Measurements from ENCODE around the gene MEX3B.

The MEX3B gene

GRCh38 chr15:82079736-82080135, 33.9 kb upstream of the MEX3B start:
- TF ChIP-seq ZNF112 (tag by site-specific recombination; IDR thresholded peaks at IDR 0.05) (no peak), ZNF776 (tag by site-specific recombination; IDR thresholded peaks at IDR 0.05; ENCODE audit: borderline replicate concordance) (no peak), ZNF354C (tag by site-specific recombination; IDR thresholded peaks at IDR 0.05; ENCODE audit: borderline replicate concordance, low read depth) (no peak), ZNF426 (tag by site-specific recombination; IDR thresholded peaks at IDR 0.05) (no peak), ZNF621 (tag by site-specific recombination; IDR thresholded peaks at IDR 0.05) (no peak), ZNF416 (tag by site-specific recombination; IDR thresholded peaks at IDR 0.05) (no peak), GLIS2 (tag by site-specific recombination; IDR thresholded peaks at IDR 0.05) (no peak), BCL11B (tag by site-specific recombination; IDR thresholded peaks at IDR 0.05; ENCODE audit: low read depth) (no peak), MYNN (tag by site-specific recombination; IDR thresholded peaks at IDR 0.05; ENCODE audit: borderline replicate concordance) (no peak), ZNF664 (tag by site-specific recombination; IDR thresholded peaks at IDR 0.05) (no peak), ZBTB17 (tag by site-specific recombination; IDR thresholded peaks at IDR 0.05) (no peak), ZNF335 (tag by site-specific recombination; conservative IDR thresholded peaks at IDR 0.05) (no peak), ZNF398 (tag by site-specific recombination; IDR thresholded peaks at IDR 0.05) (no peak), ZNF292 (tag by site-specific recombination; IDR thresholded peaks at IDR 0.05; ENCODE audit: borderline replicate concordance, low read depth) (no peak), PRDM10 (tag by site-specific recombination; IDR thresholded peaks at IDR 0.05) (no peak), ZNF148 (tag by site-specific recombination; IDR thresholded peaks at IDR 0.05; ENCODE audit: borderline replicate concordance) (no peak), ZNF585B (tag by site-specific recombination; IDR thresholded peaks at IDR 0.05) (no peak)
- Histone ChIP-seq H3K27ac (ENCODE audit: extremely low read depth, low read depth, low read length) (no peak overlapping the region), H3K36me3 (ENCODE audit: control insufficient read depth in 2 of 2, insufficient read depth in 1 of 2, low read length in 2 of 2) (no peaks in the 10 kb centered on the region), H3K4me3 (ENCODE audit: low read depth, low read length) (no peak overlapping the region), H3K4me1 (ENCODE audit: control insufficient read depth, insufficient read depth, low read length) (peaks cover 7% of the 10 kb centered on the region; the same call in 1 of the 2 replicates), H3K9me3 (ENCODE audit: control insufficient read depth, insufficient read depth, low read depth, low read length) (no peaks in the 10 kb centered on the region)
- ChIA-PET CTCF (interaction anchor here (0.7 kb wide), 1 partner anchor 30 kb away, joined by 3 read pairs; no protein-coding TSS in a partner anchor), POLR2A (interaction anchor here (0.5 kb wide), 1 partner anchor 167 kb away, joined by 5 read pairs; no protein-coding TSS in a partner anchor)

GRCh38 chr15:82074610-82075009, 28.8 kb upstream of the MEX3B start:
- ChIA-PET POLR2A (no interaction called here), CTCF (interaction anchor here (0.6 to 1.0 kb wide), 2 partner anchors 11 to 33 kb away, joined by 3 to 4 read pairs; no protein-coding TSS in a partner anchor)
- H3K4me1 ChIP-seq (ENCODE audit: control insufficient read depth, insufficient read depth, low read length): no peaks in the 10 kb centered on the region
- no peaks in the 10 kb centered on the region for H3K9me3 ChIP-seq (ENCODE audit: control insufficient read depth, insufficient read depth, low read depth, low read length)
- H3K4me3 ChIP-seq (ENCODE audit: low read depth, low read length): no peak overlapping the region
- H3K36me3 ChIP-seq (ENCODE audit: control insufficient read depth in 2 of 2, insufficient read depth in 1 of 2, low read length in 2 of 2): no peaks in the 10 kb centered on the region
- no peak overlapping the region for H3K27ac ChIP-seq (ENCODE audit: extremely low read depth, low read depth, low read length)
- TF ChIP-seq ZNF354C (tag by site-specific recombination; IDR thresholded peaks at IDR 0.05; ENCODE audit: borderline replicate concordance, low read depth) (no peak), ZNF157 (tag by site-specific recombination; IDR thresholded peaks at IDR 0.05) (no peak), ZNF776 (tag by site-specific recombination; IDR thresholded peaks at IDR 0.05; ENCODE audit: borderline replicate concordance) (no peak), MEIS1 (CRISPR knock-in tag; IDR thresholded peaks at IDR 0.05; ENCODE audit: borderline replicate concordance) (no peak), INSM2 (tag by site-specific recombination; IDR thresholded peaks at IDR 0.05) (no peak), ZNF513 (tag by site-specific recombination; IDR thresholded peaks at IDR 0.05) (no peak), GFI1B (tag by site-specific recombination; IDR thresholded peaks at IDR 0.05) (no peak), ZNF645 (tag by site-specific recombination; IDR thresholded peaks at IDR 0.05) (no peak)

All from HEK293 (cell line).